ENCODE data around the gene COMMD4.
"Not testable (repeated sequence)": the region's sequence is repeated elsewhere in the genome, so short reads cannot be mapped to it uniquely, and the experiment has no call there.

The COMMD4 gene

GRCh38 chr15:75333654-75334419 is 2.0 kb upstream of the COMMD4 start:
- DNase-seq = not testable (repeated sequence)

- no peak for DNase-seq
These were observed 554 bp upstream of the COMMD4 start for GRCh38 chr15:75335313-75335704.

GRCh38 chr15:75338661-75339240 is 2.9 kb downstream of the COMMD4 start:
- DNase-seq = no peak

- DNase-seq = no peak
These were observed 3.8 kb downstream of the COMMD4 start for GRCh38 chr15:75339531-75340240.

- no peak for DNase-seq
These were observed 6.4 kb downstream of the COMMD4 start for GRCh38 chr15:75342221-75342620.

GRCh38 chr15:75343953-75344352 is 8.1 kb downstream of the COMMD4 start:
- DNase-seq = not testable (repeated sequence)

- DNase-seq = no peak
These were observed 10.9 kb downstream of the COMMD4 start, which contains the start of gene NEIL1 for GRCh38 chr15:75346796-75347221. NEIL1 (plus strand) TSS chr15:75347039; CDS start chr15:75348906, 1,867 bp downstream.

- no peak for DNase-seq
These were observed 11.6 kb downstream of the COMMD4 start for GRCh38 chr15:75347222-75348033.

- DNase-seq = no peak
These were observed 12.2 kb downstream of the COMMD4 start for GRCh38 chr15:75348034-75348561.

- no peak for DNase-seq
These were observed 12.9 kb downstream of the COMMD4 start for GRCh38 chr15:75348562-75349350.

- not testable (repeated sequence) for DNase-seq
These were observed 13.4 kb downstream of the COMMD4 start for GRCh38 chr15:75349351-75349669.

- peak; percentile 91 for DNase-seq
These were observed 14.2 kb downstream of the COMMD4 start for GRCh38 chr15:75349851-75350588.

- no peak for DNase-seq
These were observed 14.9 kb downstream of the COMMD4 start for GRCh38 chr15:75350601-75351361.

GRCh38 chr15:75352186-75353080 is 16.6 kb downstream of the COMMD4 start:
- no peak for DNase-seq

- DNase-seq = no peak
These were observed 17.7 kb downstream of the COMMD4 start for GRCh38 chr15:75353604-75354003.

- DNase-seq = no peak
These were observed 18.6 kb downstream of the COMMD4 start for GRCh38 chr15:75354454-75354853.

- no peak for DNase-seq
These were observed 19.5 kb downstream of the COMMD4 start for GRCh38 chr15:75355369-75355768.

- DNase-seq = no peak
These were observed 20.1 kb downstream of the COMMD4 start for GRCh38 chr15:75356006-75356405.

- no peak for DNase-seq
These were observed 20.7 kb downstream of the COMMD4 start for GRCh38 chr15:75356517-75356916.
